Measurements from ENCODE around the gene PROX1. TPM values are rescaled to one million over a fixed set of nuclear protein-coding genes. Genes with fewer than 3 reads are reported as not detected.
A peak's percentile ranks its signal among the peaks of the same experiment; 100 is the strongest.

The PROX1 gene
- total and polyA plus RNA-seq, 2 donors from 2014 or later: 0.92 to 6.6 TPM

DNA sequence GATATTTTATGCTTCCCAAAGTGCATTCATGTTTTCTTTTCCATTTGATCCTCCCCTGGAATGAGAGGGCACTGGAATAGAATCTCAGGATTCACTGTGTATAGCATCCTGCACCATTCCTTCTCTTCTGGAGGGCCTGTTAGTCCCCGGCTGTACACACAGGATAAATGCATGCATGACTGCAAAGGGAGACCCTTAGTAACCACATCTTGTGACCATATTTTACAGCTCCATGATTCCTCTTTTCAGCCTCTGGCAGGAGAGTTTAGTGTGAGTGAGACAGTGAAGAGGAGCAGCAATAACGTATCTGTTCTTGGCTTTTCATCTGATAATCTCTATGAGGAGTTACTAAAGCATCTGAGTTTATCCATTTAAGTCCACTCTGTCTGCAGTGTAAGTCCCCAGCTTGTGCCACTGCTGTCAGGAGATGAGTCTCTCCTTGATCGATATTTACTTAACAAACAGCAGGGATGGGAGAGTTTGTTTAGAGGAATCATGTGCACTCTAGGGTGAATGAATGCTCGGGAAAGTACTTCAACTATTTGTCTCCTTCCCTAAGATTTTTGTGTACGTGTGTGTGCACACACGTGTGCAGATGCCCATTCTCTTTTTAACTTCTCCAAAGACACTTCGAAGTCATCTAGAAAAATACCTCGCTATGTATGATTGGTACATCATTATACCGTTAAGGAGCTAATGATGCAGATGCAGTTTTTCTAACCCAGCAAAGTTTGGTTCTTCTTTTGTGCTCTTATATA is 41.1 kb downstream of the PROX1 start:
- TF ChIP-seq, protein P1, sequence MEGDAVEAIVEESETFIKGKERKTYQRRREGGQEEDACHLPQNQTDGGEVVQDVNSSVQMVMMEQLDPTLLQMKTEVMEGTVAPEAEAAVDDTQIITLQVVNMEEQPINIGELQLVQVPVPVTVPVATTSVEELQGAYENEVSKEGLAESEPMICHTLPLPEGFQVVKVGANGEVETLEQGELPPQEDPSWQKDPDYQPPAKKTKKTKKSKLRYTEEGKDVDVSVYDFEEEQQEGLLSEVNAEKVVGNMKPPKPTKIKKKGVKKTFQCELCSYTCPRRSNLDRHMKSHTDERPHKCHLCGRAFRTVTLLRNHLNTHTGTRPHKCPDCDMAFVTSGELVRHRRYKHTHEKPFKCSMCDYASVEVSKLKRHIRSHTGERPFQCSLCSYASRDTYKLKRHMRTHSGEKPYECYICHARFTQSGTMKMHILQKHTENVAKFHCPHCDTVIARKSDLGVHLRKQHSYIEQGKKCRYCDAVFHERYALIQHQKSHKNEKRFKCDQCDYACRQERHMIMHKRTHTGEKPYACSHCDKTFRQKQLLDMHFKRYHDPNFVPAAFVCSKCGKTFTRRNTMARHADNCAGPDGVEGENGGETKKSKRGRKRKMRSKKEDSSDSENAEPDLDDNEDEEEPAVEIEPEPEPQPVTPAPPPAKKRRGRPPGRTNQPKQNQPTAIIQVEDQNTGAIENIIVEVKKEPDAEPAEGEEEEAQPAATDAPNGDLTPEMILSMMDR (IDR thresholded peaks at IDR 0.05; ENCODE audit: borderline replicate concordance, extremely low read depth, insufficient read depth): no peak
- DNase-seq: peak in 1 of 5 donors; percentile 24
- Histone ChIP-seq H3K36me3 (ENCODE audit: control insufficient read depth in 2 of 3, insufficient read depth in 3 of 3, low read length in 3 of 3) (no peaks in the 10 kb centered on the region), H3K9ac (ENCODE audit: low read length in 3 of 3) (no peak overlapping the region), H3K4me1 (ENCODE audit: control insufficient read depth in 2 of 3, insufficient read depth in 2 of 3, low read depth in 1 of 3, low read length in 3 of 3) (no peaks in the 10 kb centered on the region), H3K4me3 (ENCODE audit: low read length in 3 of 3) (no peak overlapping the region), H3K27ac (ENCODE audit: low read depth in 2 of 2, low read length in 2 of 2) (no peak overlapping the region), H3K9me3 (ENCODE audit: control insufficient read depth in 2 of 3, insufficient read depth in 1 of 3, low read length in 3 of 3) (no peaks in the 10 kb centered on the region), H3K27me3 (ENCODE audit: control insufficient read depth, insufficient read depth, low read length) (no peaks in the 10 kb centered on the region)
- FAIRE-seq: no peak
- intact Hi-C loops (cut with DNase I): no loop called here

- TF ChIP-seq, protein P1 (IDR thresholded peaks at IDR 0.05; ENCODE audit: borderline replicate concordance, extremely low read depth, insufficient read depth): no peak
- no peaks in the 10 kb centered on the region for H3K9me3 ChIP-seq (ENCODE audit: control insufficient read depth in 2 of 3, insufficient read depth in 1 of 3, low read length in 3 of 3)
- H3K27me3 ChIP-seq (ENCODE audit: control insufficient read depth, insufficient read depth, low read length): no peaks in the 10 kb centered on the region
- no peaks in the 10 kb centered on the region for H3K36me3 ChIP-seq (ENCODE audit: control insufficient read depth in 2 of 3, insufficient read depth in 3 of 3, low read length in 3 of 3)
- intact Hi-C loops (cut with DNase I): no loop called here
- no peaks in the 10 kb centered on the region for H3K4me1 ChIP-seq (ENCODE audit: control insufficient read depth in 2 of 3, insufficient read depth in 2 of 3, low read depth in 1 of 3, low read length in 3 of 3)
- no peak overlapping the region for H3K27ac ChIP-seq (ENCODE audit: low read depth in 2 of 2, low read length in 2 of 2)
- FAIRE-seq (no peak), DNase-seq (peak in 1 of 5 donors; percentile 46)
- no peak overlapping the region for H3K9ac ChIP-seq (ENCODE audit: low read length in 3 of 3)
- H3K4me3 ChIP-seq (ENCODE audit: low read length in 3 of 3): no peak overlapping the region
These were observed 42.0 kb downstream of the PROX1 start for GRCh38 chr1:214029796-214030195.

- FAIRE-seq (no peak), DNase-seq (no peak)
- H3K27me3 ChIP-seq (ENCODE audit: control insufficient read depth, insufficient read depth, low read length): no peaks in the 10 kb centered on the region
- no peak overlapping the region for H3K4me3 ChIP-seq (ENCODE audit: low read length in 3 of 3)
- no peak overlapping the region for H3K9ac ChIP-seq (ENCODE audit: low read length in 3 of 3)
- no peaks in the 10 kb centered on the region for H3K9me3 ChIP-seq (ENCODE audit: control insufficient read depth in 2 of 3, insufficient read depth in 1 of 3, low read length in 3 of 3)
- H3K4me1 ChIP-seq (ENCODE audit: control insufficient read depth in 2 of 3, insufficient read depth in 2 of 3, low read depth in 1 of 3, low read length in 3 of 3): no peaks in the 10 kb centered on the region
- H3K36me3 ChIP-seq (ENCODE audit: control insufficient read depth in 2 of 3, insufficient read depth in 3 of 3, low read length in 3 of 3): no peaks in the 10 kb centered on the region
- H3K27ac ChIP-seq (ENCODE audit: low read depth in 2 of 2, low read length in 2 of 2): no peak overlapping the region
- intact Hi-C loops (cut with DNase I): no loop called here
- TF ChIP-seq, protein P1 (IDR thresholded peaks at IDR 0.05; ENCODE audit: borderline replicate concordance, extremely low read depth, insufficient read depth): no peak
These were observed 43.5 kb downstream of the PROX1 start for GRCh38 chr1:214031267-214031650.
